Measurements from ENCODE around the gene NKX3-2.

NKX3-2 gene

DNA sequence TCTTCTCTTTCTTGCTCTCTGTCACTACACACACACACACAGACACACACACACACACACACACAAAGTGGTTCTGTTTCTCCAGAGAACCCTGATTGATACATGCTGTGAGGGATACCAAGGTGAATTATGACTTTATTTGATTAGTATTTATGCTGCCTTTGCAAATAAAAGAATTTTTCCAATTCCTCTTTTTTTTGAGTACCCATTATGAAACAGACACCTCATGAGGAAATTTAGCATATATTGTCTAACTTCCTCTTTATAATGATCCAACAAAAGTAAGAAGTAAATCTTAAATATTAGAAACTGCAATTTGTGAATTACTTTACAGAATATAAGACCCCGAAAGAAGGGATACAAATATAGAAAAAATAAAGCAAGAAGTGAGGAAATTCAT lies 45.8 kb downstream of the NKX3-2 start:
- no peak for DNase-seq (ENCODE audit: low spot score)

DNA sequence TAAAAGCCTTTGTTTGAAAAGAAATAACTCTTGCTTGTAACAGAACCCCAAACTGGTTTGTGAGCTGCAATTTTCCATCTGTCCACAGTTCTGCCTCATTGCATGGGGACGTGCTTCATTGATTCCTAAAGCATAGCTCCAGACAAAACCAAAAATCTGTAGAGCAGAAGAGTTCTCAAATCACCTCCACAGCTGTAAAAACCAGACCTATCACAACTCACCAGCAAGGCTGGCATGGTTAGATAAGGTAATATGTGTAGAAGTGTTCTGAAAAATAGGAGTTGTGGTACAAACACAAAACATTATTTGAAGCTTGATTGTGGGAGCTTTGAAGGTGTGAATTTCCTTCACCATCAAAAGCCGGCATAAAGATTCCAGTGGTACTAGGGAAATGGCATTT lies 47.7 kb downstream of the NKX3-2 start:
- DNase-seq (ENCODE audit: low spot score), result no peak

DNA sequence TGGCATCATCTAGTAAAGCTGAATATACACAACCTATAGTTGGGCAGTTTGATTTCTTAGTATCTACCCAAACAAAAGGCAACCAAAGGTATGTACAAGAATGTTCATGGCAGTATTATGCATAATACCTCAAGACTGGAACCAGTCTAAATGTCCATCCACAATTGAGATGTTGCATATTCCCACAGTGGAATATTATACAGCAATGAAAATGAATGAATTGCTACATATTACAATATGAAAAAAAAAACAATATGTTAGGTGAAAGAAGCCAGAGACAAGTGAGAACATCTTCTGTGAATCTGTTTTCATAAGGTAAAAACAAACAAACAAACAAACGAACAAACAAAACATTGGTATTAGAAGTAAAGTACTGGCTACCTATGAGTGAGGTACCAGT lies 48.6 kb downstream of the NKX3-2 start:
- no peak for DNase-seq (ENCODE audit: low spot score)

DNA sequence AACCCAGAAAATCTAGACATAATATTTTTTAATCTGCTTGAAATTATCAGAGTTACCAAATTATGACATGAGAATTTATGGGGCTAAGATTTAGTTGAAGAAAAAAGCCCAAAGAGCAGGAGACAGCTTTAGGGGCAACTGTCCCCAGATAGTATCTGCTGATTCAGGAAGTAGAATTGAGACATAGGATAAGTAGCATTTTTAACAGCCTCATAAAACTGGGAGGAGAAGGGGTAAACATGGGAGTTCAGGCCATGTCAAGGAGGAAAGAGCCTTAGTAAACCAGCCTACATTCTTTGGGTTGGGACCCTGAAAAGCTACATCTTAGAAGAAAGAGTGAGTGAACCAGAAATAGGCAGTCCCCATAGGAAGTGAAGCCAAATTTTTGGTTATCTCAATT lies 50.5 kb downstream of the NKX3-2 start:
- no peak for DNase-seq (ENCODE audit: low spot score)

DNA sequence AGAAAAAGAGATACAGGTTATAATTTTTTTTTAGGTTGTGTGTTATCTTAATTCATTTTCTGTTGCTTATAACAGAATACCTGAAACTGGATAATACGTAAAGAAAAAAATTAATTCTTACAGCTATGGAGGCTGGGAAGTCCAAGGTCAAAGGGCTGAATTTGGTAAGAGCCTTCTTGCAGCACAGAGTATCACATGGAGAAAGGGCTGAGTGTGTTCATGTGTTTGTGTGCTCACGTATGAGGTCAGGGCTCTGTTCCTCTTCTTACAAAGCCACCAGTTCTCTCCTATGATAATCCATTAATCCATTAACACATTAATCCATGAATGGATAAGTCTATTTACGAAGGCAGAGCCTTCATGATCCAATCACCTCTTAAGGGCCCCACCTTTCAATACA lies 51.6 kb downstream of the NKX3-2 start:
- no peak for DNase-seq (ENCODE audit: low spot score)

Data from RKO (cell line).